Measurements from ENCODE around the gene NUP188.
A peak's percentile ranks its signal among the peaks of the same experiment; 100 is the strongest.

NUP188 gene

DNA sequence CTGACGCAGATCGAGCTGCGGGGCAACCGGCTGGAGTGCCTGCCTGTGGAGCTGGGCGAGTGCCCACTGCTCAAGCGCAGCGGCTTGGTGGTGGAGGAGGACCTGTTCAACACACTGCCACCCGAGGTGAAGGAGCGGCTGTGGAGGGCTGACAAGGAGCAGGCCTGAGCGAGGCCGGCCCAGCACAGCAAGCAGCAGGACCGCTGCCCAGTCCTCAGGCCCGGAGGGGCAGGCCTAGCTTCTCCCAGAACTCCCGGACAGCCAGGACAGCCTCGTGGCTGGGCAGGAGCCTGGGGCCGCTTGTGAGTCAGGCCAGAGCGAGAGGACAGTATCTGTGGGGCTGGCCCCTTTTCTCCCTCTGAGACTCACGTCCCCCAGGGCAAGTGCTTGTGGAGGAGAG, 31.3 kb upstream of the NUP188 start:
- Histone ChIP-seq H3K36me3 (ENCODE audit: control insufficient read depth, insufficient read depth, low read length, severe bottlenecking) (peaks cover 7% of the 10 kb centered on the region), H3K9ac (ENCODE audit: low read length) (peak overlapping the region; percentile 92), H3K4me1 (ENCODE audit: control insufficient read depth, insufficient read depth, low read length) (peaks cover 68% of the 10 kb centered on the region), H3K4me3 (ENCODE audit: low read length) (peak overlapping the region; percentile 69), H3K27me3 (replicated peaks; ENCODE audit: control insufficient read depth, insufficient read depth, low read length) (no peaks in the 10 kb centered on the region), H3K9me3 (ENCODE audit: control insufficient read depth, low read length) (no peaks in the 10 kb centered on the region)
- no peak for DNase-seq (ENCODE audit: low read depth)

DNA sequence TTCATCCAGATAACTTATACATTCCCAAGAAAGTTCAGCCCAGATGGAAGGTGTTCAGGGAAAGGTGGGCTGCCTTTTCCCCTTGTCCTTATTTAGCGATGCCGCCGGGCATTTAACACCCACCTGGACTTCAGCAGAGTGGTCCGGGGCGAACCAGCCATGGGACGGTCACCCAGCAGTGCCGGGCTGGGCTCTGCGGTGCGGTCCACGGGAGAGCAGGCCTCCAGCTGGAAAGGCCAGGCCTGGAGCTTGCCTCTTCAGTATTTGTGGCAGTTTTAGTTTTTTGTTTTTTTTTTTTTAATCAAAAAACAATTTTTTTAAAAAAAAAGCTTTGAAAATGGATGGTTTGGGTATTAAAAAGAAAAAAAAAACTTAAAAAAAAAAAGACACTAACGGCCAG, 30.8 kb upstream of the NUP188 start:
- DNase-seq (ENCODE audit: low read depth): no peak
- Histone ChIP-seq H3K4me3 (ENCODE audit: low read length) (peak overlapping the region; percentile 50), H3K9ac (ENCODE audit: low read length) (peak overlapping the region; percentile 92), H3K36me3 (ENCODE audit: control insufficient read depth, insufficient read depth, low read length, severe bottlenecking) (peaks cover 7% of the 10 kb centered on the region), H3K4me1 (ENCODE audit: control insufficient read depth, insufficient read depth, low read length) (peaks cover 66% of the 10 kb centered on the region), H3K9me3 (ENCODE audit: control insufficient read depth, low read length) (no peaks in the 10 kb centered on the region), H3K27me3 (replicated peaks; ENCODE audit: control insufficient read depth, insufficient read depth, low read length) (no peaks in the 10 kb centered on the region)

DNA sequence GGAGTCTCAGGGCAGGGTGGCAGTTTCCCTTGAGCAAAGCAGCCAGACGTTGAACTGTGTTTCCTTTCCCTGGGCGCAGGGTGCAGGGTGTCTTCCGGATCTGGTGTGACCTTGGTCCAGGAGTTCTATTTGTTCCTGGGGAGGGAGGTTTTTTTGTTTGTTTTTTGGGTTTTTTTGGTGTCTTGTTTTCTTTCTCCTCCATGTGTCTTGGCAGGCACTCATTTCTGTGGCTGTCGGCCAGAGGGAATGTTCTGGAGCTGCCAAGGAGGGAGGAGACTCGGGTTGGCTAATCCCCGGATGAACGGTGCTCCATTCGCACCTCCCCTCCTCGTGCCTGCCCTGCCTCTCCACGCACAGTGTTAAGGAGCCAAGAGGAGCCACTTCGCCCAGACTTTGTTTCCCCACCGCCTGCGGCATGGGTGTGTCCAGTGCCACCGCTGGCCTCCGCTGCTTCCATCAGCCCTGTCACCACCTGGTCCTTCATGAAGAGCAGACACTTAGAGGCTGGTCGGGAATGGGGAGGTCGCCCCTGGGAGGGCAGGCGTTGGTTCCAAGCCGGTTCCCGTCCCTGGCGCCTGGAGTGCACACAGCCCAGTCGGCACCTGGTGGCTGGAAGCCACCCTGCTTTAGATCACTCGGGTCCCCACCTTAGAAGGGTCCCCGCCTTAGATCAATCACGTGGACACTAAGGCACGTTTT, 30.2 kb upstream of the NUP188 start:
- H3K4me1 ChIP-seq (ENCODE audit: control insufficient read depth, insufficient read depth, low read length): peaks cover 67% of the 10 kb centered on the region
- no peak overlapping the region for H3K4me3 ChIP-seq (ENCODE audit: low read length)
- H3K27me3 ChIP-seq (replicated peaks; ENCODE audit: control insufficient read depth, insufficient read depth, low read length): no peaks in the 10 kb centered on the region
- H3K9me3 ChIP-seq (ENCODE audit: control insufficient read depth, low read length): no peaks in the 10 kb centered on the region
- H3K36me3 ChIP-seq (ENCODE audit: control insufficient read depth, insufficient read depth, low read length, severe bottlenecking): peaks cover 7% of the 10 kb centered on the region
- peak; percentile 67 for DNase-seq (ENCODE audit: low read depth)
- peak overlapping the region; percentile 92 for H3K9ac ChIP-seq (ENCODE audit: low read length)

DNA sequence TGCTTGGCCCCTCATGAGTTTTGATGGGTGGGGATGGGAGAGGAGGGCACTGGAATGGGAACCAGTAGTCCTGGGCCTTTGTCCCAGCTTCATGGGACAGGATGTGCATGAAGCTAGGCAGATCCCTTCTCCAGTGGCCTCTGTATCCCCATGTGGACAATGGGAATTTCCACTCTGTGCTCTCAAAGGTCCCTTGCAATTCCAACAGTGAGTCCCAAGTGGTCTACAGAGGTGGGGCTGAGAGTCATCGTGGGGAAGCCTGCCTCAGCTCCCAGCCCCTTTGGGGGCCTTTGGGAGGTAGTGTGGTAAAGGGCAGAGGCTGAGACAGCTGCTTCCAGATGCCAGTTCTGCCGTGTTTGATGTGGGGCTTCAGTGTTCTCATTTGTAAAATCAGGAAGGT, 28.6 kb upstream of the NUP188 start:
- DNase-seq (ENCODE audit: low read depth): no peak
- Histone ChIP-seq H3K9ac (ENCODE audit: low read length) (peak overlapping the region; percentile 24), H3K4me1 (ENCODE audit: control insufficient read depth, insufficient read depth, low read length) (peaks cover 56% of the 10 kb centered on the region), H3K9me3 (ENCODE audit: control insufficient read depth, low read length) (no peaks in the 10 kb centered on the region), H3K27me3 (replicated peaks; ENCODE audit: control insufficient read depth, insufficient read depth, low read length) (no peaks in the 10 kb centered on the region), H3K4me3 (ENCODE audit: low read length) (no peak overlapping the region), H3K36me3 (ENCODE audit: control insufficient read depth, insufficient read depth, low read length, severe bottlenecking) (peaks cover 7% of the 10 kb centered on the region)

DNA sequence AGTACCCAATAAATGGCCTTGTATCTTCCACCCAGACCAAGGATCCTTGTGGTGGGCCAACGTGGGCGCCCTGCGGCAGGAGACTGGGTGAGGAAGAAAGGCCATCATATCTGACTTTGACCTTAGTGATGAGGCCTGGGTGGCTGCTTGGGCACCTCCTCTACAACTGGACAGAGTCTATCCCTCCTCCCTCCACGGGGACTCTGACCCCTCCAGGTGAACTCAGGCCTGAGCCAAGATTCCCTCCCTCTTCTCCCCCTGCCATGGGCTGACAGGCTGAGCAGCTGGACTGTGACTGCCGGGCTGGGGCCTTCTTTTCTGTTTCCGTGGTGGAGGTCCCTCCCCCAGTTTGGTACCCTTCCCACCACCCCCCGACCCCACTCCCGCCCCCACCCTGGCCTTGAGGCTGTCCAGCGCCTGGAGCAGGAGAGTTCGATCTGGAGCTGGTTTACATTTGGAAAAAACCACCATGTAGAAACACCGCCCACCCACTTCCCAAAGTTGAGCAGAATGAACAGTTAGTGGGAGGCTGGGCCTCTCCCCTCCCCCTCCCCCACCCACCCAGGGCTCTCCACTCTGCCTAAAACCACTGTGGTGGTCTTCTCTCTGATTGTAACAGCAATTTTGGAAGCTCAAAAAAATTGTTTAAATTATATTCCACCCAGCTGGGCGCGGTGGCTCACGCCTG, 28.0 kb upstream of the NUP188 start:
- Histone ChIP-seq H3K9ac (ENCODE audit: low read length) (no peak overlapping the region), H3K9me3 (ENCODE audit: control insufficient read depth, low read length) (no peaks in the 10 kb centered on the region), H3K27me3 (replicated peaks; ENCODE audit: control insufficient read depth, insufficient read depth, low read length) (no peaks in the 10 kb centered on the region), H3K4me3 (ENCODE audit: low read length) (no peak overlapping the region), H3K4me1 (ENCODE audit: control insufficient read depth, insufficient read depth, low read length) (peaks cover 52% of the 10 kb centered on the region), H3K36me3 (ENCODE audit: control insufficient read depth, insufficient read depth, low read length, severe bottlenecking) (peaks cover 7% of the 10 kb centered on the region)
- no peak for DNase-seq (ENCODE audit: low read depth)

DNA sequence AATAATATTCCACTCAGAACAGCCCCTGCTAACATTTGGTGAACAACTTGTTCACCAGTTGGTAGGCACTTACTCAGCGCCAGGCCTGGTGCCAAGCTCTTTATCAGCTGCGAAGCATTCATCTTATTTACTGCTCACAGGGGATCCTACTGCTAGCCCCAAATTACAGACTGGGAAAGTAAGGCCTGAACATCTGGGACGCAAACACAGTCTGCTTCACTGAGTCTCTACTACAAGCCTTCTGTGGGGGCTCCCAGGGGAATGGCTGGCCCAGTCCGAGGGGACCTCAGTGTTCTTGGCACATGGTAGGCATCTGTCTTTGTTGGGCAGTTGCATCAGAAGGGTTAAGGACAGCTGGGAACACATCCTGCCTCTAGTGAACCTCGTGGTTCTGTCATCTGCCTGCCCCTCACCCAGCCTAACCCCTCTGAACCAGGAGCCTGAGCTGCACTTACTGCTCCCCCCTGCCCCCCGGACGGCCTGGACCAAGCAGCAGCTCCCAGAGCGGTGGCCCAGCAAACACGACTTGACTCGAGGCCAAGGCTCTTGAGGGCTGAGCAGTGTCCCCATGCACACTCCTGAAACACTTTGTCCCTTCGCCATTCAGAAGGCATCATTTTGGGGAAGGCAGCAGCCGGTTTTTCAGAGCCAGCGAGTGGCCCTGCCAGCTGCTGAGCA, 27.0 kb upstream of the NUP188 start, which contains the start of gene PHYHD1:
Gene PHYHD1, plus strand, starts transcription at position 602 of the 678 bp plus-strand sequence. CDS start 1,342 bp downstream, outside the sequence.
- Histone ChIP-seq H3K4me1 (ENCODE audit: control insufficient read depth, insufficient read depth, low read length) (peaks cover 51% of the 10 kb centered on the region), H3K36me3 (ENCODE audit: control insufficient read depth, insufficient read depth, low read length, severe bottlenecking) (peaks cover 7% of the 10 kb centered on the region), H3K9me3 (ENCODE audit: control insufficient read depth, low read length) (no peaks in the 10 kb centered on the region), H3K4me3 (ENCODE audit: low read length) (peak within 1 kb of the TSS; percentile 78), H3K9ac (ENCODE audit: low read length) (peak within 1 kb of the TSS; percentile 85), H3K27me3 (replicated peaks; ENCODE audit: control insufficient read depth, insufficient read depth, low read length) (no peaks in the 10 kb centered on the region)
- DNase-seq (ENCODE audit: low read depth): no peak

DNA sequence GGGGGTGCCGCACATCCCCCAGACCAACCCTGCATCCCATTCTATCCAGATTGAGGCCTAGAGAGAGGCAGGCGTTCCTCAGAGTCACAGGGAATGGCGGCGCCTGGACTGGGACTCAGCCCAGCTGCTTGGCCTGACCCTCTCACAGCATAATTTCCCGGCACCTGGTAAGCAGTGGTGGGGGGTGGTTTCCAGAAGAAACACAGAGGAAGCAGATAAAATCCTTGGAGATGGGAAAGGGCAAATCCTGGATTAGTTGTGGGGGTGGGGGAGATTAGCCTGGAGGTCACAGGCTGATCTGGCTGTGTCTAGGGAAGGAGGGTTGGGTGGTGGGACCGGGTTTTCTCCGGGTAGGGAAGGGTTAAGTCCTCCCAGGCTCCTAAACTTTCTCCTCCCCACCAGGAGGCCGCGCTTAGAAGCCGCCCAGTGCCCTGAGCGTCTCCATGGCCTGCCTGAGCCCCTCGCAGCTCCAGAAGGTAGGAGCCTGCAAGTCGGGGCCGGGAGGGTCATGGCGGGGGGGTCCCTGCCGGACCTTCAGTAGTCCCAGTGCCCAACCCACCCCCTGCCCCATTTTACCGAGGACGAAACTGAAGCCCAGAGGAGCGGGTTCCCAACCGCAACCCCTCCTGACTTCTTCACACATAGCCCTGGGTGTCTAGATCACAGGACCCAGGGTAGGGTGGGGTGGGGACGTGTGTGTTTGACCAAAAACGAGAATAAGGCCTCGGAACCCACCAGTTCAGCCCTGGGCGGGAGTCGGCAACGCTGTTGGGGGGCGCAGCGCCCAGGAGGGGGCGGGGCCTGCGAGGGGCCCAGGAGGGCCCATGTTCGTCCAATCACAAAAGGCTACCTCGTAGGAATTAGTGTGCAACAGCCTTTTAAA, 25.4 kb upstream of the NUP188 start:
- peaks cover 7% of the 10 kb centered on the region for H3K36me3 ChIP-seq (ENCODE audit: control insufficient read depth, insufficient read depth, low read length, severe bottlenecking)
- no peaks in the 10 kb centered on the region for H3K27me3 ChIP-seq (replicated peaks; ENCODE audit: control insufficient read depth, insufficient read depth, low read length)
- peaks cover 35% of the 10 kb centered on the region for H3K4me1 ChIP-seq (ENCODE audit: control insufficient read depth, insufficient read depth, low read length)
- DNase-seq (ENCODE audit: low read depth): peak; percentile 55
- no peaks in the 10 kb centered on the region for H3K9me3 ChIP-seq (ENCODE audit: control insufficient read depth, low read length)
- peak overlapping the region; percentile 85 for H3K9ac ChIP-seq (ENCODE audit: low read length)
- H3K4me3 ChIP-seq (ENCODE audit: low read length): peak overlapping the region; percentile 78

DNA sequence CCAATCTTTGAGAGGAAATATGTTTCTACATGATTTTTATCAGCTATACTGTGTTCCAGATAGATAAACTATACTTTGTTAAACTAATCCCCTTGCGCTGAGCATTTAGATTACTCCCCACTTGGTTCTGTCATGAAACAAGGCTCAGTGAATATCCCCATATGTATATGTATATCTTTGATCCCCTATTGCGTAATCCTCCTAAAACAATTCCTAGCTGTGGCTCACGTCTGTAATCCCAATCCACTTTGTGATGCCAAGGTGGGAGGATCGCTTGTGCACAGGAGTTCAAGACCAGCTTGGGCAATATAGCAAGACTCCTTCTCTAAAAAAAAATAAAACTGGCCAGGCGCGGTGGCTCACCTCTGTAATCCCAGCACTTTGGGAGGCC, 24.0 kb upstream of the NUP188 start:
- no peaks in the 10 kb centered on the region for H3K36me3 ChIP-seq (ENCODE audit: control insufficient read depth, insufficient read depth, low read length, severe bottlenecking)
- no peaks in the 10 kb centered on the region for H3K9me3 ChIP-seq (ENCODE audit: control insufficient read depth, low read length)
- no peak for DNase-seq (ENCODE audit: low read depth)
- no peaks in the 10 kb centered on the region for H3K27me3 ChIP-seq (replicated peaks; ENCODE audit: control insufficient read depth, insufficient read depth, low read length)
- H3K4me1 ChIP-seq (ENCODE audit: control insufficient read depth, insufficient read depth, low read length): peaks cover 30% of the 10 kb centered on the region
- H3K4me3 ChIP-seq (ENCODE audit: low read length): no peak overlapping the region
- no peak overlapping the region for H3K9ac ChIP-seq (ENCODE audit: low read length)

DNA sequence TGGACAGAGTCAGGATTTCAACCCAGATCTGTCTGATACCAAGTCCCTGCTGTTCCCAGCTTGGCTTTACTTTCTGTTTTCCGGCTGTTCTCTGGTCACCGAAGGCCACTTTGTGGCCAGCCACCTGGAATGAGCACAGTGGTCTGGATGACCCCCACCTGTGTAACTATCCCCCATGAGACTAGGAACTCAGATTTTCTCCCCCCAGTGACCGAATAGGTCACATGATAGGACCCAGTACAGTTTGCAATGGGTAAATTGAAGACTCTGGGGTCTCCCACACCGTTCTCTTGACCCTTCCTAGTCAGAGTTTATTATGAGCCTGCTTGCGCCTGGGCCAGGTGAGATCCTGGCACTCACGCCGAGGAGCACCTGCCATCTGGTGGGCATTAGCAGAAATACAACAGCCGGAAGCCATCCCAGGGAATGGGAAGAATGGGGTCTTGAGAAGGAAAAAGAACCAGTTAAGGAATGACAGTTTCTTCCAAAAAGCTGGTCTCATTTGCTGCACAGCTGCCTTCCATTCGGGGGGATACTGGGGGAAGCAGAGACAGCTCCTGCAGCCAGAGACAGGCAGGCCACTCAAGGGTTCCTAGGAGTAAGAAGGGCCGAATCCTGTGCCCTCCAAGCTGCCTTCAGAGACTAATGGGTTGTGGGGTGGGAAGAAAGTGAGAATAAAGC, 19.6 kb upstream of the NUP188 start:
- no peaks in the 10 kb centered on the region for H3K27me3 ChIP-seq (replicated peaks; ENCODE audit: control insufficient read depth, insufficient read depth, low read length)
- peak; percentile 68 for DNase-seq (ENCODE audit: low read depth)
- H3K9me3 ChIP-seq (ENCODE audit: control insufficient read depth, low read length): no peaks in the 10 kb centered on the region
- H3K36me3 ChIP-seq (ENCODE audit: control insufficient read depth, insufficient read depth, low read length, severe bottlenecking): no peaks in the 10 kb centered on the region
- H3K9ac ChIP-seq (ENCODE audit: low read length): no peak overlapping the region
- H3K4me1 ChIP-seq (ENCODE audit: control insufficient read depth, insufficient read depth, low read length): peaks cover 4% of the 10 kb centered on the region
- no peak overlapping the region for H3K4me3 ChIP-seq (ENCODE audit: low read length)

DNA sequence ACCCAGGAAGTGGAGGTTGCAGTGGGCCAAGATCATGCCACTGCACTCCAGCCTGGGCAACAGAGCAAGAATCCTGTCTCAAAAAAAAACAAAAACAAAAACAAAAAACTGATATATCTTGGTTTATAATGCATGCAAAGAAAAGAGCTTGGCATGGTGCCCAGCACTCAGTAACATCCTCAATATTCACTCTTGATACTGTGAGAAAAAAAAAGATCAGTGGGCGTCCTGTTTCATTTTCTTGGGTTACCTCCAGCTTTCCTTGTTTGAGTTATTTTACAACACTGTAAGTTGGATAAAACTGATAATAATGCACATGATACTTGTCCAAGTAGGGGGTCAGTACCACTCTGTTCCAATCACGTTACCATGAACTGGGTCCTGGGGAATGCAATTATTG, 18.9 kb upstream of the NUP188 start:
- DNase-seq (ENCODE audit: low read depth): no peak
- no peaks in the 10 kb centered on the region for H3K9me3 ChIP-seq (ENCODE audit: control insufficient read depth, low read length)
- H3K4me1 ChIP-seq (ENCODE audit: control insufficient read depth, insufficient read depth, low read length): no peaks in the 10 kb centered on the region
- no peaks in the 10 kb centered on the region for H3K27me3 ChIP-seq (replicated peaks; ENCODE audit: control insufficient read depth, insufficient read depth, low read length)
- no peaks in the 10 kb centered on the region for H3K36me3 ChIP-seq (ENCODE audit: control insufficient read depth, insufficient read depth, low read length, severe bottlenecking)
- no peak overlapping the region for H3K4me3 ChIP-seq (ENCODE audit: low read length)
- no peak overlapping the region for H3K9ac ChIP-seq (ENCODE audit: low read length)
